GM12878 (cell line): Measurements from ENCODE around the gene RACGAP1. TPM values are rescaled to one million over a fixed set of nuclear protein-coding genes. Genes with fewer than 3 reads are reported as not detected.

Source experiments
- ATAC-seq: fragments of 200-7000 bp; cut with Tn5 transposase; 3 replicates; pipeline ENCODE4 v1.9.1; 2020; ENCODE audit warnings: mild to moderate bottlenecking, moderate library complexity
- BruUV-seq: library from RNA; stranded (reverse); fragments of 400-500 nt; replicated peaks from 2 replicates; lab custom pipeline; 2021; lab: Mats Ljungman, UMichigan
- CTCF ChIA-PET: fragments of 300-600 bp; sonication (Branson Sonifier 250); formaldehyde crosslinking; extraction: SDS; loops from one replicate; lab custom pipeline; 2021; ENCODE audit warnings: inconsistent platforms; lab: Yijun Ruan, JAX
- POLR2A ChIA-PET: fragments of 350-600 bp; formaldehyde crosslinking; extraction: SDS; loops from one replicate; lab custom pipeline; 2021; ENCODE audit warnings: inconsistent platforms; lab: Charles Lee
- RAD21 ChIA-PET: fragments of 300-600 bp; sonication (Branson Sonifier 250); formaldehyde crosslinking; loops from one replicate; lab custom pipeline; 2023; ENCODE audit warnings: antibody characterized with exemption; ENCODE audit not compliant: unreplicated experiment; lab: Charles Lee
- SMC1A ChIA-PET: fragments of 300-600 bp; sonication (Branson Sonifier 250); formaldehyde crosslinking; loops from one replicate; lab custom pipeline; 2023; ENCODE audit not compliant: unreplicated experiment, uncharacterized antibody; lab: Charles Lee
- DNase-seq: peaks from one replicate; pipeline ENCODE4 v3.0.0-alpha.2; 2011; ENCODE audit warnings: low read depth, low spot score
- FAIRE-seq: peaks from 3 replicates; lab custom pipeline; 2011; peaks lifted over from hg19 to GRCh38; lab: Jason Lieb, UNC
- H2AFZ ChIP-seq: 2 replicates; pipeline ENCODE4 v1.6.0; 2011; ENCODE audit warnings: low read depth, low read length, control low read depth; ENCODE audit not compliant: control insufficient read depth
- H3K27ac ChIP-seq: 2 replicates; pipeline ENCODE4 v1.5.1; 2011; ENCODE audit warnings: control low read depth; ENCODE audit not compliant: control insufficient read depth, insufficient read depth
- H3K27me3 ChIP-seq, 2 experiments: replicated peaks in 1 of 2; 2 replicates each; pipeline versions ENCODE4 v1.6.0 to v1.6.1; 2011; ENCODE audit warnings: low read length in 1 of 2; ENCODE audit not compliant: control insufficient read depth in 2 of 2, insufficient read depth in 2 of 2
- H3K36me3 ChIP-seq, 2 experiments: 2 replicates each; pipeline ENCODE4 v1.5.1; 2011; ENCODE audit warnings: low read length in 1 of 2; ENCODE audit not compliant: control insufficient read depth in 2 of 2, insufficient read depth in 2 of 2
- H3K4me1 ChIP-seq: 2 replicates; pipeline ENCODE4 v1.6.1; 2011; ENCODE audit warnings: mild to moderate bottlenecking, low read length, moderate library complexity, mixed read lengths; ENCODE audit not compliant: control insufficient read depth, insufficient read depth
- H3K4me2 ChIP-seq: 2 replicates; pipeline ENCODE4 v1.6.0; 2011; ENCODE audit warnings: control low read depth; ENCODE audit not compliant: control insufficient read depth, insufficient read depth
- H3K4me3 ChIP-seq: fragments of 200-600 bp; sonication (generic); 2 replicates; pipeline ENCODE4 v1.5.1; 2016
- H3K79me2 ChIP-seq: 2 replicates; pipeline ENCODE4 v1.6.0; 2011; ENCODE audit warnings: low read length; ENCODE audit not compliant: control insufficient read depth, insufficient read depth
- H3K9ac ChIP-seq: 2 replicates; pipeline ENCODE4 v1.8.0; 2011; ENCODE audit warnings: low read length, control low read depth, mixed read lengths; ENCODE audit not compliant: control insufficient read depth, insufficient read depth
- H3K9me3 ChIP-seq: replicated peaks from 3 replicates; pipeline ENCODE4 v1.5.1; 2011; ENCODE audit warnings: mild to moderate bottlenecking, low read length; ENCODE audit not compliant: control insufficient read depth, insufficient read depth
- H4K20me1 ChIP-seq: 2 replicates; pipeline ENCODE4 v1.6.0; 2011; ENCODE audit not compliant: control insufficient read depth, insufficient read depth
- BHLHE40 ChIP-seq, 2 experiments: fragments of 450-650 bp in 1 of 2; IDR thresholded peaks; 2 replicates each; pipeline ENCODE4 v1.6.1; 2011 to 2017; ENCODE audit warnings: low read depth in 2 of 2, borderline replicate concordance in 1 of 2, improper control_type of control experiment in 1 of 2, low read length in 1 of 2, mild to moderate bottlenecking in 1 of 2
- CEBPB ChIP-seq, 2 experiments: fragments of 150-350 bp in 1 of 2; IDR thresholded peaks; 2 replicates each; pipeline ENCODE4 v1.6.1; 2012 to 2014; ENCODE audit warnings: low read depth in 2 of 2, low read length in 2 of 2, borderline replicate concordance in 1 of 2, inconsistent platforms in 1 of 2
- CREB1 ChIP-seq: IDR thresholded peaks from 2 replicates; pipeline ENCODE4 v1.6.1; 2012; ENCODE audit warnings: low read depth, mild to moderate bottlenecking, inconsistent platforms
- CTCF ChIP-seq, 3 experiments: IDR thresholded peaks in 2 of 3; conservative IDR thresholded peaks in 1 of 3; 2 replicates each; pipeline ENCODE4 v1.5.1; 2011; ENCODE audit warnings: low read depth in 3 of 3, low read length in 3 of 3, mild to moderate bottlenecking in 3 of 3, control low read depth in 2 of 3, moderate library complexity in 2 of 3, inconsistent platforms in 1 of 3, mixed read lengths in 1 of 3; ENCODE audit not compliant: control insufficient read depth in 2 of 3, insufficient read depth in 1 of 3; ENCODE audit errors: extremely low read depth in 1 of 3
- ELK1 ChIP-seq: IDR thresholded peaks from 2 replicates; pipeline ENCODE4 v1.6.1; 2012; ENCODE audit warnings: low read depth, low read length, improper control_type of control experiment
- HDGF ChIP-seq: fragments of 450-650 bp; IDR thresholded peaks from 2 replicates; pipeline ENCODE4 v1.6.1; 2016; ENCODE audit warnings: antibody characterized with exemption
- IKZF1 ChIP-seq: fragments of 450-650 bp; conservative IDR thresholded peaks from 2 replicates; pipeline ENCODE4 v1.6.1; 2017; ENCODE audit warnings: antibody characterized with exemption, mild to moderate bottlenecking
- LARP7 ChIP-seq: fragments of 450-650 bp; IDR thresholded peaks from 2 replicates; pipeline ENCODE4 v1.6.1; 2017; ENCODE audit warnings: mild to moderate bottlenecking
- PBX3 ChIP-seq: IDR thresholded peaks from 2 replicates; pipeline ENCODE4 v1.6.1; 2011; ENCODE audit warnings: mild to moderate bottlenecking, low read depth, low read length, moderate library complexity; ENCODE audit not compliant: insufficient replicate concordance
- PKNOX1 ChIP-seq: fragments of 450-650 bp; IDR thresholded peaks from 2 replicates; pipeline ENCODE4 v1.6.1; 2016; ENCODE audit warnings: mild to moderate bottlenecking
- RUNX3 ChIP-seq: IDR thresholded peaks from 2 replicates; pipeline ENCODE4 v1.6.1; 2012; ENCODE audit warnings: low read length, inconsistent platforms
- SMARCA5 ChIP-seq: fragments of 450-650 bp; IDR thresholded peaks from 2 replicates; pipeline ENCODE4 v1.6.1; 2017; ENCODE audit warnings: mild to moderate bottlenecking
- SMC3 ChIP-seq: IDR thresholded peaks from 2 replicates; pipeline ENCODE4 v1.6.1; 2011; ENCODE audit warnings: low read length, improper control_type of control experiment, borderline replicate concordance
- SRF ChIP-seq, 2 experiments: IDR thresholded peaks; 2 replicates each; pipeline ENCODE4 v1.6.1; 2011; ENCODE audit warnings: low read depth in 2 of 2, low read length in 2 of 2, mild to moderate bottlenecking in 1 of 2, moderate library complexity in 1 of 2
- TARDBP ChIP-seq: IDR thresholded peaks from 2 replicates; pipeline ENCODE4 v1.6.1; 2016; ENCODE audit warnings: borderline replicate concordance
- TCF3 ChIP-seq: IDR thresholded peaks from 2 replicates; pipeline ENCODE4 v1.6.1; 2012; ENCODE audit warnings: low read depth, mild to moderate bottlenecking, low read length, borderline replicate concordance; ENCODE audit not compliant: insufficient read depth
- TCF7 ChIP-seq: IDR thresholded peaks from 2 replicates; pipeline ENCODE4 v1.6.1; 2014; ENCODE audit warnings: antibody characterized with exemption, borderline replicate concordance
- YY1 ChIP-seq: IDR thresholded peaks from 2 replicates; pipeline ENCODE4 v1.6.1; 2011; ENCODE audit warnings: low read depth, mild to moderate bottlenecking, low read length
- WGBS: methylation state at CpG from one replicate; pipeline ENCODE4 v1.1.6; 2016; ENCODE audit warnings: low lambda C conversion rate; ENCODE audit not compliant: insufficient replicate concordance, insufficient coverage; ENCODE audit errors: missing lambda C conversion rate; 5-methylcytosine and 5-hydroxymethylcytosine counted together
- in situ Hi-C: fragments of 300-500 bp; cut with MboI; formaldehyde crosslinking; loops from 9 replicates; pipeline ENCODE4 v1.14.3; 2018; ENCODE audit warnings: mixed read lengths
- intact Hi-C: fragments of 100-400 bp; cut with micrococcal nuclease; formaldehyde crosslinking; loops from one replicate; pipeline ENCODE4 v1.14.2; 2022; ENCODE audit not compliant: unreplicated experiment
- polyA plus RNA-seq, 11 experiments: library from polyadenylated mRNA; depleted of rRNA in 4 of 11; unstranded in 6 of 11; stranded (reverse) in 5 of 11; fragments of >200 nt; fragmentation: Nextera tagmentation in 4 of 11; fragmentation: Illumina TruSeq in 1 of 11; extraction: Ambion mirVana in 4 of 11; extraction: Trizol in 1 of 11; gene quantifications; 1 replicate in 1 of 11; 2 replicates in 10 of 11; pipeline versions ENCODE4 v1.2.1 to v1.2.3, GENCODE V29; 2011 to 2016; ENCODE audit warnings: inconsistent platforms in 2 of 11, missing spikeins in 2 of 11, low read depth in 1 of 11
- total RNA-seq, 4 experiments: library from RNA; depleted of rRNA in 3 of 4; stranded (reverse); fragments of >200 nt in 3 of 4; fragmentation: Illumina TruSeq in 1 of 4; extraction: Trizol in 1 of 4; gene quantifications; 2 replicates each; pipeline versions ENCODE4 v1.2.1 to v1.2.3, GENCODE V29; 2013 to 2021

The RACGAP1 gene
- total and polyA plus RNA-seq, 10 of the 15 experiments (the other 5 are each of a cell fraction or from before 2014, with no cell fraction given), result 32.4 to 87.9 (median 76.2) TPM

GRCh38 chr12:49945394-49946080 lies 79.8 kb downstream of the RACGAP1 start:
- DNase-seq (peak; percentile 45), ATAC-seq (peak; percentile 100), FAIRE-seq (peak; percentile 93)
- 2% methylated on average over 28 of the region's 28 CpGs for WGBS
- Histone ChIP-seq H3K79me2 (no peaks in the 10 kb centered on the region), H4K20me1 (no peaks in the 10 kb centered on the region), H3K9me3 (no peaks in the 10 kb centered on the region), H3K4me3 (no peak overlapping the region), H3K9ac (no peak overlapping the region), H3K4me2 (peak overlapping the region; percentile 95), H2AFZ (peak overlapping the region; percentile 87), H3K27me3 (no peaks in the 10 kb centered on the region; a peak in 1 of 4 replicates), H3K27ac (no peak overlapping the region), H3K4me1 (no peaks in the 10 kb centered on the region), H3K36me3 (no peaks in the 10 kb centered on the region)
- in situ Hi-C loops (no loop called here), intact Hi-C loops (no loop called here)
- ChIA-PET CTCF (interaction anchor here (0.7 to 2.8 kb wide), 59 partner anchors 8 to 750 kb away, joined by 3 to 35 read pairs (median 4); partner anchors contain the start of genes BCDIN3D, RACGAP1, SMARCD1 and TMBIM6), POLR2A (interaction anchor here (0.7 kb wide), 1 partner anchor 165 kb away, joined by 3 read pairs; no protein-coding TSS in a partner anchor), RAD21 (interaction anchor here (0.7 to 1.6 kb wide), 3 partner anchors 79 to 111 kb away, joined by 4 read pairs; no protein-coding TSS in a partner anchor), SMC1A (interaction anchor here (0.8 to 2.0 kb wide), 8 partner anchors 13 to 134 kb away, joined by 3 to 8 read pairs (median 4); no protein-coding TSS in a partner anchor)
- no TSS peak for BruUV-seq
- TF ChIP-seq ELK1 (0 out of 2 replicates have a peak, but pooled peaks have one; percentile 26), CEBPB (IDR thresholded peaks at IDR 0.05; ENCODE audit: borderline replicate concordance in 1 of 2, low read depth in 2 of 2, low read length in 2 of 2) (no peak), PBX3 (peak; percentile 59), CREB1 (peak; percentile 41; the same call in 1 of the 2 replicates), LARP7 (0 out of 2 replicates have a peak, but pooled peaks have one; percentile 27), PKNOX1 (peak; percentile 87), CTCF (IDR thresholded peaks at IDR 0.05 in 2 of 3, conservative IDR thresholded peaks at IDR 0.05 in 1 of 3; ENCODE audit: control insufficient read depth in 2 of 3, extremely low read depth in 1 of 3, insufficient read depth in 1 of 3, low read depth in 3 of 3, low read length in 3 of 3) (peak; percentile 85 to 93 (median 92)), HDGF (peak; percentile 74), YY1 (0 out of 2 replicates have a peak, but pooled peaks have one; percentile 54), TARDBP (no peak), SMC3 (peak; percentile 44; the same call in 1 of the 2 replicates), BHLHE40 (IDR thresholded peaks at IDR 0.05; ENCODE audit: borderline replicate concordance in 1 of 2, low read depth in 2 of 2, low read length in 1 of 2) (0 out of 4 replicates have a peak, but pooled peaks of 1 of the 2 experiments have one; percentile 23), IKZF1 (peak; percentile 39; the same call in 1 of the 2 replicates), SRF (IDR thresholded peaks at IDR 0.05; ENCODE audit: low read depth in 2 of 2, low read length in 2 of 2) (no peak), RUNX3 (peak; percentile 31; the same call in 1 of the 2 replicates), TCF7 (no peak), SMARCA5 (peak; percentile 48; the same call in 1 of the 2 replicates), TCF3 (no peak)
